ENCODE data around the gene MPZL3.

Gene MPZL3

GRCh38 chr11:118264569-118265465 lies 12.7 kb upstream of the MPZL3 start:
- no peak for DNase-seq (ENCODE audit: low spot score)

GRCh38 chr11:118263695-118264568 lies 11.8 kb upstream of the MPZL3 start, which contains the start of gene MPZL2:
Gene MPZL2 (minus strand): TSS chr11:118264297. CDS start chr11:118264153, 144 bp downstream.
- no peak for DNase-seq (ENCODE audit: low spot score)

DNA sequence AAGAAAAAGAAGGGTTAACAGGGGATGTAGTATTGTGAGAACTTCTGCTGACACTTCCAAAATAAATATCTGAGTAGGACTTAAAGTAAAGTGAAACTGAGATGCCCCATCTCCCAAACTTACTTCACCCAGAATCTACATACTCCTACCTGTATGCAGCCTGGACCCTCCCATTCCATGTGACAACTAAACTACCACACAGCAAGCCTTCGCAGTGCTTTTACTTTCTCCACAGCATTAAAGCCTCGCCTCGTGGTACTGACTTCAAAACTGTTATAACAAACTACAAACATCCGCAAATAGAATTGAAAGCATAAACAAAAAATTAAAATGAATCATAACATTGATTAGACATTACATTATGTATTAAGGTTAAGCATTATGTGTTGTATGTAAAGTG lies 10.9 kb upstream of the MPZL3 start:
- no peak for DNase-seq (ENCODE audit: low spot score)

DNA sequence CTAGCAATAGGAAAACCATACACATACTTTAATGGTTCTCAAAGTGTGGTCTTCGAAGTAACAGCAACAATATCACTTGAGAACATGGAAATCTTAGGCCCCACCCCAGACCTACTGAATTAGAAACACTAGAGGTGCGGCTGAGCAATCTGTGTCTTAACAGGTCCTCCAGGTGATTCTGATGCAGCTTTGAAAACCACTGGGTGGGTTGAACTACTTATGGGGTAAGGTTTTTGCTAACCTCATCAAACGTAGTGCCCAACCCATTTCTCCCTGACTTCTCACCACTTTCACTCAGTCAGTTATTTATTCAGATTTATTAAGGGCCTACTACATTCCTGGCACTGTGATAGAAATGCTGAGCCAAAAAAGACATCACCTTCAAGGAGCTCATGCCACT lies 8.2 kb upstream of the MPZL3 start:
- no peak for DNase-seq (ENCODE audit: low spot score)

- no peak for DNase-seq (ENCODE audit: low spot score)
Measured at GRCh38 chr11:118259138-118259537, 7.0 kb upstream of the MPZL3 start.

DNA sequence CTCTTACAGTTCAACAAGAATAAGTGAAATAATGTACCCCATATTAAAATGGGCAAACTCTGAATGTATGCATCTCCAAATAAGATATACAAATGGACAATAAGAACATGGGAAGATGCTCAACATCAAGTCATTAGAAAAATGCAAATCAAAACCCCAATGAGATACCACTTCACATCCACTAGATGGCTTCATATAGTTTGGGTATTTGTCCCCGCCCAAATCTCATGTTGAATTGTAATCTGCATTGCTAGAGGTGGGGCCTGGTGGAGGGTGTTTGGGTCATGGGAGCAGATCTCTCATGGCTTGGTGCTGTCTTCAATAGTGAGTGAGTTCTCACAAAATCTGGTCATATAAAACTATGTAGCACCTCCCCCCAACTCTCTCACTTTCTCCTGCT lies 6.2 kb upstream of the MPZL3 start:
- DNase-seq (ENCODE audit: low spot score) = peak; percentile 30

- DNase-seq (ENCODE audit: low spot score) = no peak
Measured at GRCh38 chr11:118252688-118253087, 523 bp upstream of the MPZL3 start.

GRCh38 chr11:118247041-118247440 lies 5.1 kb downstream of the MPZL3 start:
- DNase-seq (ENCODE audit: low spot score) = peak; percentile 50

DNA sequence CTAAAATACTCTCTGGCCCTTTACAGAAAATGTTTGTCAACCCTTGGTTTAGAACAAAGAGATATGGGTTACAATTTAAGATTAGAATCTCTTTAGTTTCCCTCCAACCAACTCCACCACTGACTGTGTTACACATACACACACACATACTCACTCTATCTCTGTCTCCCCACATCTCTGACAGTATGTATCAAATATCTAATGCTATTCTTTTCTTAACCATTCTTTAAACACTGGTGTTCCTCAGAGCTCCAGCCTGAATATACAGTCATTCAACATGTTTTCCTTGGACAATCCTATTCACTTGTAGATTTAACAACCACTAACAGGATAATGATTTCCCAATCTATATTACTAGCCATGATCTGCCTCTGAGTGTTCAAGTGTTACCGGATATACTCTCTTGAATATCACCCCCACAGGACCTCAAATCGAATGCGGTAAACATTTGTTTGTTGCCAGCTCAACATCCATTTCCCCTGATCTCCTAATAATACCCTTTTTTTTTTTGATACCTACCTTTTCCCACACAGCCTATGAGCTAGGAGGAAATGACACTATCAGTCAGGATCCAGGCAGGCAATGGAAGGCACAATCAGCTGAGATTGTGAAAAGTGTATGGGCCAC lies 6.1 kb downstream of the MPZL3 start:
- DNase-seq (ENCODE audit: low spot score) = no peak

GRCh38 chr11:118243993-118244762 lies 8.0 kb downstream of the MPZL3 start:
- no peak for DNase-seq (ENCODE audit: low spot score)

GRCh38 chr11:118243161-118243560 lies 9.0 kb downstream of the MPZL3 start:
- DNase-seq (ENCODE audit: low spot score) = no peak

- DNase-seq (ENCODE audit: low spot score) = no peak
Measured at GRCh38 chr11:118241764-118242098, 10.4 kb downstream of the MPZL3 start.

DNA sequence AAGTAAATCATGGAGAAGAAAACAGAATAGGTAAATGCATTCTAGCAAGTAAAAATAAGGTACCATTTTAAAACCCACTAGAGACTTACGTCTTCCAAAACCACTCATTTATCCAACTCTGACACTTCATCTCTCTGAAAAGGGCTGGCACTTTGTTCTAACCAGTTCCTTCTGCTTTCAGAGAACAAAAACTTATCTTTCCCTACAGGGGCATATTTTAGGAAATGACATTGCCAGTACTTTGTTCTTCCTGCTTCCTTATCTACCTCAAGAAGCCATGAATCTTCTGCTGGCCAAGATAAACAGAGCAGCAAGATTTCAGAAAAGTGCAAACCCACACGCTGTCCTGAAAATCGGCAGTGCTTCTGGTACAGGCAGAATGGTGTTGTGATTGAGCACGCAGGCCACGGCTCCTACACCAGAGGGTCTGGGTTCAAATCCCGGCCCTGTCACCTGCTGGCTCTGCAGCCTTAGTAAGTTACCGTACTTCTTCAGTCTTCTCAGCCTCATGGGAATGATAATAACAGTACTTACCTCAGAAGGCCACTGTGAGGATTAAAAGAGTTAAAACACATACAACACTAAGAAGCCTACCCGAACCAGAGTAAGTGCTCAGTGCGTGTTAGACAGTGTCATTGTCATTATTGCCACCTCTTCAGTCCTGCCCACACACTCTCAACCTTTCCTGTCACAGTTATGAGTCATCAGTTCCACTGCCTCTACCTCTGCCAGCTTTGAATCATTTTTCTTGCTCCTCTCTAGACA lies 11.0 kb downstream of the MPZL3 start:
- DNase-seq (ENCODE audit: low spot score) = peak; percentile 93

DNA sequence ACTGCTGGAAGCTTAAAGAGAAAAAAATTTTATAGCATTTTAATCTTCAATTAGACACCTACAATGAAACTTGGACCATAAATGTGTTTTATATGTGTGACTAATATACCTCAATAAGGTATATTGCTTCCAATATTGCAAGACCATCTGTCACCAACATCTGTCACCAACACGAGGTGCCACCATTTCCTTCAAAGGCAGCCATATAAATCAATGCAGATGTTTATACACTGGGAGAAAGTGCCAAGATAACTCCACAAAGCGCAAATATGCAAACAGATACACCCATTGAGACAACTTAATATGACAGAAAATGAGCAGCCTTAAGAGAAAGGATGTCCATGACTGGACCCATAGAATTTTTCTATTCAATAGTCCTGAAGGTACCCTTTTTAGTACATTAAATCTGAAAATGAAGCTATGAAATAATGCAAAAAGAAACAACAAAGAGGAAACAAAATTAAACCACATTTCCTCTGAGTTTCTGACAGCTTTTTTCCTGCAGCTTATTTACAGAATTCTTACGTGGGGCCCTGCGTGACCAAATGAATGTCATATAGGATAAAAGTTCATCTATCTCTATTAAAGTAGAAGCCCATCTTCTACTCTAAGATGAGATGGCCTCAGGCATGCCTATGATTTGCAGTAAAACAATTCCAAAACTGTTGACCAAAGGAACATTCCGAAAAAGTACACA lies 12.5 kb downstream of the MPZL3 start:
- no peak for DNase-seq (ENCODE audit: low spot score)

- peak; percentile 49 for DNase-seq (ENCODE audit: low spot score)
Measured at GRCh38 chr11:118238929-118239328, 13.2 kb downstream of the MPZL3 start.

- no peak for DNase-seq (ENCODE audit: low spot score)
Measured at GRCh38 chr11:118238421-118238820, 13.7 kb downstream of the MPZL3 start.

GRCh38 chr11:118236170-118236569 lies 16.0 kb downstream of the MPZL3 start:
- no peak for DNase-seq (ENCODE audit: low spot score)

DNA sequence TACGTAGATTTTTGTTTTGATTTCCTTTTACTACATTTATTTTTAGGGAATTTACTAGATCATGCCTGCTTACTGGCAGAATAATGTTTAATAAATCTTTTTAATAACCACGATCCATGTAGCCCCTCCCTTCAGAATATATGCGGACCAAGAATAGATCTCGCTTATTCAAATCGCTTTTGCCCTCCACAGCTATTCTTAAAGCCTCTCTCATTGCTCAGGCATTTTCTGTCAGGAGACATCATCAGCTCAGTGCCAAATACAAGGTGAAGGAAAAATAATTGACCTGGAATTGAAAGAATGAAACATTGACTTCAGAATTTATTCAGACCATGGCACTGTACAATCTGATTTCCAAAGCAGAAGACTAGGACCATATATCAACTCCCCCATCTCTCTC lies 17.3 kb downstream of the MPZL3 start:
- DNase-seq (ENCODE audit: low spot score) = no peak

DNA sequence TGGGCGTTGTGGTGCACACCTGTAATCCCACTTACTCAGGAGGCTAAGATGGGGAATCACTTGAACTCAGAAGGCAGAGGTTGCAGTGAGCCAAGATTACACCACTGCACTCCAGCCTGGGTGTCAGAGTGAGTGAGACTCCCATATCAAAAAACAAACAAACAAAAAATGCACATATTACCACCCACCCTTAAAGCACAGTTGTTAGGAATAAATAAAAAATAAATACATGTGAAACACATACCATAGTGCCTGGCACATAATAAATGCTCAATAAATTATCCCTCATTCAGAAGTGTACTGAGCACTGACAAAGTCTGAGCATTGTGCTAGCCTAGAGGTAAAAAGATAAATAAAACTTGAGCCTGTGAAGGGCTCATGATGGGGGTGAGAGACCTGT lies 18.3 kb downstream of the MPZL3 start:
- DNase-seq (ENCODE audit: low spot score) = no peak

GRCh38 chr11:118233377-118233776 lies 18.8 kb downstream of the MPZL3 start:
- no peak for DNase-seq (ENCODE audit: low spot score)

All from activated CD4-positive, alpha-beta T cell treated with anti-CD3 and anti-CD28 coated beads, Interleukin-2, Interleukin-4, amounts not matched to agents 100 ng/mL and 50 ng/mL, durations not matched to agents 16 hours and 8 hours (primary cell).